ENCODE data around the gene UBE2E3. TPM values are rescaled to one million over a fixed set of nuclear protein-coding genes. Genes with fewer than 3 reads are reported as not detected.

The UBE2E3 gene
- total RNA-seq, 2 experiments from 2014 or later = 26.7 to 29.4 TPM

GRCh38 chr2:181051861-181052522, 71.6 kb downstream of the UBE2E3 start:
- Mint-ChIP-seq H3K4me3 (no peak overlapping the region), H3K27me3 (no peaks in the 10 kb centered on the region)
- intact Hi-C loops (cut with micrococcal nuclease) = no loop called here

GRCh38 chr2:181052523-181052891, 72.1 kb downstream of the UBE2E3 start:
- Mint-ChIP-seq H3K27ac (peak overlapping the region; percentile 70), H3K4me1 (ENCODE audit: low read depth) (peaks cover 15% of the 10 kb centered on the region), H3K9me3 (no peaks in the 10 kb centered on the region), H3K27me3 (no peaks in the 10 kb centered on the region), H3K4me3 (no peak overlapping the region), H3K36me3 (ENCODE audit: low read depth) (no peaks in the 10 kb centered on the region)
- ATAC-seq (no peak), DNase-seq (no peak)
- POLR2A ChIA-PET = no interaction called here
- TF ChIP-seq CTCF (IDR thresholded peaks at IDR 0.05) = no peak
- intact Hi-C loops (cut with micrococcal nuclease) = no loop called here
- CTCF ChIA-PET = no interaction called here

More at GRCh38 chr2:181051861-181052522, 71.6 kb downstream of the UBE2E3 start:
- H3K36me3 Mint-ChIP-seq (ENCODE audit: low read depth) = no peaks in the 10 kb centered on the region
- no peak for DNase-seq
- POLR2A ChIA-PET = no interaction called here
- peaks cover 15% of the 10 kb centered on the region for H3K4me1 Mint-ChIP-seq (ENCODE audit: low read depth)
- no peaks in the 10 kb centered on the region for H3K9me3 Mint-ChIP-seq
- CTCF ChIA-PET = no interaction called here
- no peak for ATAC-seq
- no peak overlapping the region for H3K27ac Mint-ChIP-seq
- no peak for TF ChIP-seq CTCF (IDR thresholded peaks at IDR 0.05)

- TF ChIP-seq CTCF (IDR thresholded peaks at IDR 0.05) = no peak
- DNase-seq (no peak), ATAC-seq (no peak)
- ChIA-PET CTCF (no interaction called here), POLR2A (no interaction called here)
- Mint-ChIP-seq H3K27me3 (no peaks in the 10 kb centered on the region), H3K4me3 (no peak overlapping the region), H3K9me3 (no peaks in the 10 kb centered on the region), H3K4me1 (ENCODE audit: low read depth) (peaks cover 15% of the 10 kb centered on the region), H3K27ac (no peak overlapping the region), H3K36me3 (ENCODE audit: low read depth) (no peaks in the 10 kb centered on the region)
- intact Hi-C loops (cut with micrococcal nuclease) = no loop called here
Measured at GRCh38 chr2:181054256-181054655, 73.9 kb downstream of the UBE2E3 start.

GRCh38 chr2:181054843-181055242, 74.4 kb downstream of the UBE2E3 start:
- ATAC-seq = no peak
- no peak for TF ChIP-seq CTCF (IDR thresholded peaks at IDR 0.05)
- no peaks in the 10 kb centered on the region for H3K36me3 Mint-ChIP-seq (ENCODE audit: low read depth)
- H3K4me1 Mint-ChIP-seq (ENCODE audit: low read depth) = peaks cover 15% of the 10 kb centered on the region
- H3K27me3 Mint-ChIP-seq = no peaks in the 10 kb centered on the region
- no peak for DNase-seq
- H3K9me3 Mint-ChIP-seq = no peaks in the 10 kb centered on the region
- POLR2A ChIA-PET = no interaction called here
- H3K4me3 Mint-ChIP-seq = no peak overlapping the region
- CTCF ChIA-PET = no interaction called here
- no peak overlapping the region for H3K27ac Mint-ChIP-seq
- intact Hi-C loops (cut with micrococcal nuclease) = no loop called here

GRCh38 chr2:181058378-181059269, 78.2 kb downstream of the UBE2E3 start:
- intact Hi-C loops (cut with micrococcal nuclease) = loop anchor here (2.0 kb wide), 2 partner anchors 76 to 934 kb away; no protein-coding TSS in a partner anchor
- ChIA-PET POLR2A (no interaction called here), CTCF (interaction anchor here (0.7 to 3.7 kb wide), 29 partner anchors 8 to 940 kb away, joined by 3 to 30 read pairs (median 4); partner anchors contain the start of genes CERKL and UBE2E3)
- peak; percentile 98 for TF ChIP-seq CTCF (IDR thresholded peaks at IDR 0.05)
- H3K27ac Mint-ChIP-seq = no peak overlapping the region
- H3K36me3 Mint-ChIP-seq (ENCODE audit: low read depth) = peaks cover 1% of the 10 kb centered on the region
- no peaks in the 10 kb centered on the region for H3K9me3 Mint-ChIP-seq
- peak; percentile 68 for DNase-seq
- no peaks in the 10 kb centered on the region for H3K27me3 Mint-ChIP-seq
- no peak overlapping the region for H3K4me3 Mint-ChIP-seq
- peak; percentile 66 for ATAC-seq
- peaks cover 6% of the 10 kb centered on the region for H3K4me1 Mint-ChIP-seq (ENCODE audit: low read depth)
